H1 (cell line): Measurements from ENCODE around the gene SNAP25. TPM values are rescaled to one million over a fixed set of nuclear protein-coding genes. Genes with fewer than 3 reads are reported as not detected.
A peak's percentile ranks its signal among the peaks of the same experiment; 100 is the strongest.

ENCODE experiments used
- CTCF ChIA-PET: fragments of 300-600 bp; sonication (Branson Sonifier 250); formaldehyde crosslinking; loops from one replicate; lab custom pipeline; 2021; ENCODE audit not compliant: partially characterized antibody; lab: Charles Lee
- POLR2A ChIA-PET: fragments of 300-600 bp; sonication (Branson Sonifier 250); formaldehyde crosslinking; loops from one replicate; lab custom pipeline; 2021; ENCODE audit warnings: inconsistent platforms; ENCODE audit not compliant: partially characterized antibody; lab: Charles Lee
- DNase-seq, 2 experiments: peaks; one replicate each; pipeline versions ENCODE4 v3.0.0 to v3.0.0-alpha.2; 2010 to 2022; ENCODE audit warnings: low spot score in 2 of 2, low read depth in 1 of 2, mixed read lengths in 1 of 2
- FAIRE-seq: peaks from 2 replicates; lab custom pipeline; 2011; peaks lifted over from hg19 to GRCh38; lab: Jason Lieb, UNC
- H2AFZ ChIP-seq: 2 replicates; pipeline ENCODE4 v1.8.1; 2012; ENCODE audit warnings: low read length, inconsistent platforms
- H2AK5ac ChIP-seq: 2 replicates; pipeline ENCODE4 v1.6.1; 2013; ENCODE audit warnings: low read depth, low read length
- H2BK120ac ChIP-seq: replicated peaks from 2 replicates; pipeline ENCODE3; 2013; ENCODE audit warnings: low read depth, low read length, inconsistent platforms
- H2BK12ac ChIP-seq: 2 replicates; pipeline ENCODE4 v1.6.1; 2013; ENCODE audit warnings: low read depth, low read length
- H2BK15ac ChIP-seq: 2 replicates; pipeline ENCODE4 v1.6.1; 2013; ENCODE audit warnings: low read length
- H2BK20ac ChIP-seq: 2 replicates; pipeline ENCODE4 v1.6.1; 2013; ENCODE audit warnings: low read length
- H2BK5ac ChIP-seq: 2 replicates; pipeline ENCODE4 v1.6.1; 2013; ENCODE audit warnings: low read depth, low read length
- H3K14ac ChIP-seq: 2 replicates; pipeline ENCODE4 v1.6.1; 2013; ENCODE audit warnings: inconsistent platforms; ENCODE audit not compliant: insufficient read length
- H3K18ac ChIP-seq: 2 replicates; pipeline ENCODE4 v1.6.1; 2013; ENCODE audit warnings: low read length; ENCODE audit errors: extremely low read depth
- H3K23ac ChIP-seq: 2 replicates; pipeline ENCODE4 v1.6.1; 2013; ENCODE audit warnings: inconsistent platforms; ENCODE audit not compliant: insufficient read length
- H3K23me2 ChIP-seq: 2 replicates; pipeline ENCODE4 v1.6.1; 2013; ENCODE audit warnings: low read depth, low read length
- H3K27ac ChIP-seq: 2 replicates; pipeline ENCODE4 v1.6.1; 2011; ENCODE audit warnings: low read depth, low read length, inconsistent platforms
- H3K27me3 ChIP-seq, 4 experiments: replicated peaks in 1 of 4; 1 replicate in 1 of 4; 2 replicates in 3 of 4; pipeline versions ENCODE4 v1.6.1 to v1.8.1; 2011 to 2013; ENCODE audit warnings: low read length in 3 of 4, mild to moderate bottlenecking in 3 of 4, inconsistent platforms in 2 of 4, mixed read lengths in 2 of 4, moderate library complexity in 1 of 4; ENCODE audit not compliant: control insufficient read depth in 3 of 4, insufficient read depth in 3 of 4; ENCODE audit errors: extremely low read depth in 1 of 4
- H3K36me3 ChIP-seq, 4 experiments: 2 replicates each; pipeline versions ENCODE4 v1.6.1 to v1.8.1; 2011 to 2013; ENCODE audit warnings: mild to moderate bottlenecking in 4 of 4, low read length in 3 of 4, moderate library complexity in 2 of 4, control low read depth in 1 of 4, inconsistent platforms in 1 of 4; ENCODE audit not compliant: insufficient read depth in 4 of 4, control insufficient read depth in 2 of 4
- H3K4ac ChIP-seq: replicated peaks from 2 replicates; pipeline ENCODE3; 2013; ENCODE audit warnings: low read length, low read depth, mixed read lengths, inconsistent platforms; ENCODE audit not compliant: insufficient read length
- H3K4me1 ChIP-seq, 4 experiments: replicated peaks in 1 of 4; 1 replicate in 1 of 4; 2 replicates in 3 of 4; pipeline versions ENCODE4 v1.6.1 to v1.8.1; 2011 to 2013; ENCODE audit warnings: low read length in 3 of 4, inconsistent platforms in 2 of 4, mixed read lengths in 1 of 4; ENCODE audit not compliant: insufficient read depth in 4 of 4, control insufficient read depth in 3 of 4
- H3K4me2 ChIP-seq, 2 experiments: 2 replicates each; pipeline versions ENCODE4 v1.6.1 to v1.8.1; 2011 to 2013; ENCODE audit warnings: low read depth in 2 of 2, low read length in 2 of 2, control low read depth in 1 of 2, inconsistent platforms in 1 of 2, mild to moderate bottlenecking in 1 of 2; ENCODE audit not compliant: insufficient read depth in 1 of 2
- H3K4me3 ChIP-seq, 4 experiments: fragments of 200-600, 300-600 bp in 1 of 4; sonication (generic), shearing (Covaris generic), sonication (Bioruptor Twin) in 1 of 4; 2 replicates each; pipeline versions ENCODE4 v1.5.1 to v1.8.1; 2011 to 2016; ENCODE audit warnings: low read length in 4 of 4, low read depth in 3 of 4, control low read depth in 2 of 4, inconsistent platforms in 2 of 4, mild to moderate bottlenecking in 2 of 4, mixed read lengths in 1 of 4, moderate library complexity in 1 of 4; ENCODE audit not compliant: insufficient read depth in 2 of 4; ENCODE audit errors: extremely low read depth in 1 of 4
- H3K56ac ChIP-seq: replicated peaks from 2 replicates; pipeline ENCODE3; 2013; ENCODE audit warnings: low read depth, mild to moderate bottlenecking, mixed read lengths, low read length, inconsistent platforms; ENCODE audit not compliant: insufficient read length
- H3K79me1 ChIP-seq: 2 replicates; pipeline ENCODE4 v1.6.1; 2013; ENCODE audit warnings: low read depth, low read length, control low read depth
- H3K79me2 ChIP-seq, 2 experiments: 2 replicates each; pipeline versions ENCODE4 v1.6.1 to v1.8.1; 2012 to 2013; ENCODE audit warnings: low read length in 2 of 2, mild to moderate bottlenecking in 2 of 2, inconsistent platforms in 1 of 2; ENCODE audit not compliant: insufficient read depth in 2 of 2, control insufficient read depth in 1 of 2
- H3K9ac ChIP-seq, 4 experiments: replicated peaks in 1 of 4; 1 replicate in 1 of 4; 2 replicates in 3 of 4; pipeline versions ENCODE4 v1.6.1 to v1.8.1; 2011 to 2013; ENCODE audit warnings: low read depth in 3 of 4, low read length in 3 of 4, control low read depth in 2 of 4, mild to moderate bottlenecking in 2 of 4, moderate library complexity in 2 of 4, inconsistent platforms in 1 of 4; ENCODE audit errors: extremely low read depth in 1 of 4
- H3K9me3 ChIP-seq, 2 experiments: 2 replicates each; pipeline versions ENCODE4 v1.6.1 to v1.8.1; 2012 to 2013; ENCODE audit warnings: mild to moderate bottlenecking in 2 of 2, moderate library complexity in 2 of 2, control low read depth in 1 of 2, inconsistent platforms in 1 of 2, low read depth in 1 of 2, low read length in 1 of 2, mixed read lengths in 1 of 2; ENCODE audit not compliant: insufficient read depth in 2 of 2
- H4K20me1 ChIP-seq, 2 experiments: replicated peaks in 1 of 2; 2 replicates each; pipeline versions ENCODE3 to v1.8.1; 2011 to 2013; ENCODE audit warnings: inconsistent platforms in 2 of 2, low read length in 2 of 2, mild to moderate bottlenecking in 1 of 2; ENCODE audit not compliant: insufficient read depth in 2 of 2, control insufficient read depth in 1 of 2
- H4K5ac ChIP-seq: 2 replicates; pipeline ENCODE4 v1.6.1; 2013; ENCODE audit warnings: low read length, low read depth, mixed read lengths, inconsistent platforms; ENCODE audit not compliant: insufficient read length
- H4K8ac ChIP-seq: 2 replicates; pipeline ENCODE4 v1.8.0; 2013; ENCODE audit warnings: mild to moderate bottlenecking, moderate library complexity, low read length, inconsistent platforms; ENCODE audit not compliant: insufficient read depth; ENCODE audit errors: extremely low read depth
- H4K91ac ChIP-seq: replicated peaks from 2 replicates; pipeline ENCODE3; 2013; ENCODE audit warnings: low read length, mixed read lengths, inconsistent platforms; ENCODE audit not compliant: insufficient read length
- ATF3 ChIP-seq: IDR thresholded peaks from 2 replicates; pipeline ENCODE4 v1.6.1; 2011; ENCODE audit warnings: low read depth, mild to moderate bottlenecking, low read length; ENCODE audit not compliant: insufficient read depth
- BACH1 ChIP-seq: IDR thresholded peaks from 2 replicates; pipeline ENCODE4 v1.6.1; 2012; ENCODE audit warnings: low read length, improper control_type of control experiment
- CBX5 ChIP-seq: fragments of 300-800, 300-1000 bp; sonication (generic); IDR thresholded peaks from 2 replicates; pipeline ENCODE4 v1.7.1; 2016; ENCODE audit warnings: antibody characterized with exemption, low read length, low read depth
- GABPA ChIP-seq: IDR thresholded peaks from 2 replicates; pipeline ENCODE4 v1.6.1; 2011; ENCODE audit warnings: mild to moderate bottlenecking, low read length, moderate library complexity, borderline replicate concordance; ENCODE audit not compliant: insufficient read depth
- SUZ12 ChIP-seq: fragments of 200-600 bp; sonication (generic); IDR thresholded peaks from 2 replicates; pipeline ENCODE4 v1.6.1; 2012; ENCODE audit warnings: mild to moderate bottlenecking, inconsistent platforms, low read length, moderate library complexity, mixed read lengths
- TAF7 ChIP-seq: optimal IDR thresholded peaks from 2 replicates; pipeline ENCODE3; 2011; ENCODE audit warnings: low read depth, mild to moderate bottlenecking, inconsistent platforms, low read length, moderate library complexity, borderline replicate concordance
- YY1 ChIP-seq: IDR thresholded peaks from 2 replicates; pipeline ENCODE4 v1.6.1; 2011; ENCODE audit warnings: low read depth, mild to moderate bottlenecking, low read length
- ZNF274 ChIP-seq: IDR thresholded peaks from 2 replicates; pipeline ENCODE4 v1.7.0; 2012; ENCODE audit warnings: low read length, borderline replicate concordance; ENCODE audit errors: extremely low read depth
- WGBS, 2 experiments: shearing (Covaris generic) in 1 of 2; methylation state at CpG; one replicate each; pipeline versions ENCODE4 v1.1.6 to v1.1.7; 2013 to 2015; ENCODE audit warnings: low lambda C conversion rate in 2 of 2, mixed read lengths in 2 of 2, inconsistent platforms in 1 of 2, low coverage in 1 of 2, missing lambda C conversion rate in 1 of 2; ENCODE audit not compliant: insufficient replicate concordance in 2 of 2, insufficient coverage in 1 of 2, insufficient read length in 1 of 2; ENCODE audit errors: extremely low coverage in 1 of 2, missing lambda C conversion rate in 1 of 2; 5-methylcytosine and 5-hydroxymethylcytosine counted together
- long read RNA-seq, 2 experiments: library from RNA in 1 of 2; library from capped mRNA in 1 of 2; stranded (forward); transcript quantifications; one replicate each; pipeline ENCODE4 v2.0.0, GENCODE V29; 2021; ENCODE audit warnings: inconsistent platforms in 1 of 2
- polyA minus RNA-seq, 3 experiments: library from RNA; depleted of rRNA, polyadenylated mRNA; stranded (reverse); fragments of >200 nt; gene quantifications; 1 replicate in 2 of 3; 2 replicates in 1 of 3; pipeline ENCODE4 v1.2.3, GENCODE V29; 2011
- polyA plus RNA-seq, 7 experiments: library from polyadenylated mRNA; depleted of rRNA in 3 of 7; stranded (reverse) in 5 of 7; unstranded in 2 of 7; fragments of >200 nt in 5 of 7; fragments of 200-250 nt in 2 of 7; gene quantifications; 1 replicate in 5 of 7; 2 replicates in 1 of 7; 4 replicates in 1 of 7; pipeline versions ENCODE4 v1.2.1 to v1.2.3, GENCODE V29; 2011 to 2013; ENCODE audit warnings: missing spikeins in 2 of 7, mixed read lengths in 2 of 7
- total RNA-seq: library from RNA; stranded (reverse); fragmentation: NEBNext Ultra II Directional; extraction: Animal tissue kit (Norgen Biotek cat#: 25700); gene quantifications from 2 replicates; pipeline ENCODE4 v1.2.1, GENCODE V29; 2021

SNAP25 gene
- total RNA-seq (0.52 and 0.69 TPM in 2 replicates), polyA plus RNA-seq (2011; rRNA removed) (0.30 and 0.51 TPM in 2 replicates), polyA minus RNA-seq (2011; rRNA and poly(A)+ RNA removed) (0.25 and 1.4 TPM in 2 replicates)
- 0.56 TPM for polyA plus RNA-seq (2011; cell fraction: cytosol; rRNA removed)
- 0.54 TPM for polyA plus RNA-seq (2011; cell fraction: nucleus; rRNA removed)
- 0.36 to 0.67 TPM (median 0.53 TPM) in 4 replicates for polyA plus RNA-seq (2012, experiment 1 of 2)
- polyA plus RNA-seq (2012, experiment 2 of 2): not detected
- 0.47 TPM for polyA plus RNA-seq (2013, experiment 1 of 2)
- 0.42 TPM for polyA plus RNA-seq (2013, experiment 2 of 2)
- polyA minus RNA-seq (2011; cell fraction: cytosol; rRNA and poly(A)+ RNA removed): not detected
- 1.1 TPM for polyA minus RNA-seq (2011; cell fraction: nucleus; rRNA and poly(A)+ RNA removed)
- long read RNA-seq, experiment 1: 0 reads
- long read RNA-seq, experiment 2: 0 reads

GRCh38 chr20:10218536-10219451, at the start of gene SNAP25:
Gene SNAP25 (plus strand): TSS chr20:10218830. CDS start chr20:10275492, 56,662 bp downstream.
- H3K4me1 ChIP-seq: peaks cover 0 to 10% (median 1%) of the 10 kb centered on the region in 4 experiments; a peak in 2 of 7 replicates
- no peak within 1 kb of the TSS; the same call in 1 of the 2 replicates for H2BK15ac ChIP-seq
- no peak within 1 kb of the TSS for H4K91ac ChIP-seq
- DNase-seq: peak in 1 of 2 experiments; percentile 87
- no peak within 1 kb of the TSS for H3K23ac ChIP-seq
- ChIA-PET CTCF (interaction anchor here (0.6 to 2.7 kb wide), 4 partner anchors 129 to 601 kb away, joined by 3 to 8 read pairs (median 3); no protein-coding TSS in a partner anchor), POLR2A (interaction anchor here (0.7 to 1.7 kb wide), 5 partner anchors 45 to 254 kb away, joined by 3 read pairs; partner anchors contain the start of gene MKKS)
- no peak within 1 kb of the TSS for H3K56ac ChIP-seq
- H2BK20ac ChIP-seq: no peak within 1 kb of the TSS
- H4K8ac ChIP-seq: peak within 1 kb of the TSS; percentile 68; the same call in 1 of the 2 replicates
- WGBS, 2 experiments: 3% methylated on average over 51 of the region's 53 CpGs; no CpG with 5 or more reads in 1 of the 2 experiments
- H3K27me3 ChIP-seq: peaks cover 0 to 5% (median 0%) of the 10 kb centered on the region in 4 experiments; a peak in 2 of 7 replicates
- no peak within 1 kb of the TSS for H2AK5ac ChIP-seq
- peaks cover 21% of the 10 kb centered on the region for H3K23me2 ChIP-seq
- H3K9me3 ChIP-seq: no peaks in the 10 kb centered on the region
- H3K4me3 ChIP-seq: peak within 1 kb of the TSS; percentile 53 to 89 (median 62)
- H4K20me1 ChIP-seq: peaks cover 0 to 2% of the 10 kb centered on the region in 2 experiments
- peak within 1 kb of the TSS; percentile 32; the same call in 1 of the 2 replicates for H3K18ac ChIP-seq
- H4K5ac ChIP-seq: no peak within 1 kb of the TSS
- H2BK5ac ChIP-seq: peak within 1 kb of the TSS; percentile 56; the same call in 1 of the 2 replicates
- FAIRE-seq: peak; percentile 7
- no peaks in the 10 kb centered on the region for H3K79me1 ChIP-seq
- no peak within 1 kb of the TSS for H2BK120ac ChIP-seq
- H3K14ac ChIP-seq: no peak within 1 kb of the TSS
- H3K4me2 ChIP-seq: peak within 1 kb of the TSS; percentile 93 to 99
- no peaks in the 10 kb centered on the region for H3K79me2 ChIP-seq
- peak within 1 kb of the TSS; percentile 88 for H2AFZ ChIP-seq
- no peak within 1 kb of the TSS for H3K27ac ChIP-seq
- H3K4ac ChIP-seq: no peak within 1 kb of the TSS
- H2BK12ac ChIP-seq: peak within 1 kb of the TSS; percentile 80
- peak within 1 kb of the TSS in 3 of 4 experiments; percentile 31 to 47 (median 36); a peak in 4 of 7 replicates for H3K9ac ChIP-seq
- H3K36me3 ChIP-seq: no peaks in the 10 kb centered on the region
- TF ChIP-seq GABPA (no peak), CBX5 (no peak), ZNF274 (no peak), ATF3 (no peak), SUZ12 (no peak), BACH1 (no peak), YY1 (peak; percentile 98), TAF7 (no peak)
